CD1c-positive myeloid dendritic cell (primary cell): ENCODE measurements around the gene SLC9A2.
A peak's percentile ranks its signal among the peaks of the same experiment; 100 is the strongest.

ENCODE experiments used
- DNase-seq: peaks from one replicate; pipeline ENCODE4 v3.0.0-alpha.2; 2016; ENCODE audit errors: extremely low spot score

The SLC9A2 gene

GRCh38 chr2:102735416-102736109 lies 116.2 kb downstream of the SLC9A2 start:
- DNase-seq = no peak

GRCh38 chr2:102736110-102736409 lies 116.7 kb downstream of the SLC9A2 start:
- DNase-seq = no peak

GRCh38 chr2:102736410-102737409 lies 117.4 kb downstream of the SLC9A2 start:
- DNase-seq = peak; percentile 86

- DNase-seq = no peak
Observed at GRCh38 chr2:102737431-102737830, 118.1 kb downstream of the SLC9A2 start.

- DNase-seq = no peak
Observed at GRCh38 chr2:102743259-102743658, 123.9 kb downstream of the SLC9A2 start.

GRCh38 chr2:102748107-102748506 lies 128.8 kb downstream of the SLC9A2 start:
- no peak for DNase-seq

- DNase-seq = peak; percentile 11
Observed at GRCh38 chr2:102749938-102750337, 130.6 kb downstream of the SLC9A2 start.

- DNase-seq = peak; percentile 69
Observed at GRCh38 chr2:102753563-102754159, 134.3 kb downstream of the SLC9A2 start.

GRCh38 chr2:102754456-102755145 lies 135.2 kb downstream of the SLC9A2 start:
- no peak for DNase-seq

- no peak for DNase-seq
Observed at GRCh38 chr2:102755284-102755683, 135.9 kb downstream of the SLC9A2 start.

- no peak for DNase-seq
Observed at GRCh38 chr2:102758439-102758838, 139.1 kb downstream of the SLC9A2 start.
